ENCODE data around the gene PDRG1.

Gene PDRG1

GRCh38 chr20:31910071-31910803 lies 41.6 kb downstream of the PDRG1 start:
- DNase-seq (ENCODE audit: extremely low read depth, low read depth) = no peak
- no peak for TF ChIP-seq CTCF (IDR thresholded peaks at IDR 0.05; ENCODE audit: low read depth, low read length)

GRCh38 chr20:31909253-31910070 lies 42.4 kb downstream of the PDRG1 start:
- no peak for TF ChIP-seq CTCF (IDR thresholded peaks at IDR 0.05; ENCODE audit: low read depth, low read length)
- no peak for DNase-seq (ENCODE audit: extremely low read depth, low read depth)

- TF ChIP-seq CTCF (IDR thresholded peaks at IDR 0.05; ENCODE audit: low read depth, low read length) = no peak
Measured at GRCh38 chr20:31908424-31908823, 43.4 kb downstream of the PDRG1 start.

GRCh38 chr20:31908016-31908415 lies 43.8 kb downstream of the PDRG1 start:
- TF ChIP-seq CTCF (IDR thresholded peaks at IDR 0.05; ENCODE audit: low read depth, low read length) = no peak
- no peak for DNase-seq (ENCODE audit: extremely low read depth, low read depth)

More at GRCh38 chr20:31908424-31908823, 43.4 kb downstream of the PDRG1 start:
- DNase-seq (ENCODE audit: extremely low read depth, low read depth) = no peak

GRCh38 chr20:31907046-31907445 lies 44.8 kb downstream of the PDRG1 start:
- DNase-seq (ENCODE audit: extremely low read depth, low read depth) = no peak
- no peak for TF ChIP-seq CTCF (IDR thresholded peaks at IDR 0.05; ENCODE audit: low read depth, low read length)

GRCh38 chr20:31906001-31906400 lies 45.8 kb downstream of the PDRG1 start:
- no peak for TF ChIP-seq CTCF (IDR thresholded peaks at IDR 0.05; ENCODE audit: low read depth, low read length)
- no peak for DNase-seq (ENCODE audit: extremely low read depth, low read depth)
